ENCODE data around the gene HEPACAM.

The HEPACAM gene

GRCh38 chr11:124915541-124916369, 20.1 kb downstream of the HEPACAM start:
- in situ Hi-C loops (cut with MboI; ENCODE audit: low sequenced_read_pairs, unreplicated experiment): no loop called here
- DNase-seq (ENCODE audit: low spot score): no peak
- no peak for TF ChIP-seq CTCF (IDR thresholded peaks at IDR 0.05; ENCODE audit: borderline replicate concordance, control extremely low read depth, extremely low read depth, insufficient read depth, missing control alignments)

- TF ChIP-seq CTCF (IDR thresholded peaks at IDR 0.05; ENCODE audit: borderline replicate concordance, control extremely low read depth, extremely low read depth, insufficient read depth, missing control alignments): no peak
- DNase-seq (ENCODE audit: low spot score): no peak
- in situ Hi-C loops (cut with MboI; ENCODE audit: low sequenced_read_pairs, unreplicated experiment): no loop called here
Measured at GRCh38 chr11:124902616-124903015, 33.2 kb downstream of the HEPACAM start.

- DNase-seq (ENCODE audit: low spot score): no peak
- in situ Hi-C loops (cut with MboI; ENCODE audit: low sequenced_read_pairs, unreplicated experiment): no loop called here
Measured at GRCh38 chr11:124900464-124900863, 35.4 kb downstream of the HEPACAM start.

GRCh38 chr11:124899383-124900145, 36.3 kb downstream of the HEPACAM start:
- DNase-seq (ENCODE audit: low spot score): no peak
- no peak for TF ChIP-seq CTCF (IDR thresholded peaks at IDR 0.05; ENCODE audit: borderline replicate concordance, control extremely low read depth, extremely low read depth, insufficient read depth, missing control alignments)
- in situ Hi-C loops (cut with MboI; ENCODE audit: low sequenced_read_pairs, unreplicated experiment): no loop called here

More at GRCh38 chr11:124900464-124900863, 35.4 kb downstream of the HEPACAM start:
- TF ChIP-seq CTCF (IDR thresholded peaks at IDR 0.05; ENCODE audit: borderline replicate concordance, control extremely low read depth, extremely low read depth, insufficient read depth, missing control alignments): no peak

GRCh38 chr11:124898711-124899110, 37.1 kb downstream of the HEPACAM start:
- no peak for TF ChIP-seq CTCF (IDR thresholded peaks at IDR 0.05; ENCODE audit: borderline replicate concordance, control extremely low read depth, extremely low read depth, insufficient read depth, missing control alignments)
- DNase-seq (ENCODE audit: low spot score): no peak

GRCh38 chr11:124898263-124898680, 37.6 kb downstream of the HEPACAM start:
- DNase-seq (ENCODE audit: low spot score): no peak
- no peak for TF ChIP-seq CTCF (IDR thresholded peaks at IDR 0.05; ENCODE audit: borderline replicate concordance, control extremely low read depth, extremely low read depth, insufficient read depth, missing control alignments)
- in situ Hi-C loops (cut with MboI; ENCODE audit: low sequenced_read_pairs, unreplicated experiment): no loop called here

More at GRCh38 chr11:124898711-124899110, 37.1 kb downstream of the HEPACAM start:
- in situ Hi-C loops (cut with MboI; ENCODE audit: low sequenced_read_pairs, unreplicated experiment): no loop called here

Data from GM13976 (cell line).